SK-N-SH treated with all-trans-retinoic acid at 6 μM for 48 hours (cell line): ENCODE data around the gene STK38L.

Experiments
- ATAC-seq: fragments of 200-7000 bp; cut with Tn5 transposase; 3 replicates; pipeline ENCODE4 v1.9.1; 2020; ENCODE audit warnings: mild to moderate bottlenecking, moderate library complexity
- BACH2 ChIP-seq: fragments of 250-450 bp; sonication (Bioruptor Pico); IDR thresholded peaks from 2 replicates; pipeline ENCODE4 v1.9.0; 2021; ENCODE audit warnings: mild to moderate bottlenecking, borderline replicate concordance
- CREB5 ChIP-seq: fragments of 250-450 bp; sonication (Bioruptor Pico); IDR thresholded peaks from 2 replicates; pipeline ENCODE4 v1.5.1; 2020; ENCODE audit warnings: low read depth, mild to moderate bottlenecking, moderate library complexity
- CSDC2 ChIP-seq: fragments of 250-450 bp; sonication (Bioruptor Pico); IDR thresholded peaks from 2 replicates; pipeline ENCODE4 v1.5.0; 2020; ENCODE audit warnings: mild to moderate bottlenecking, moderate library complexity
- CSRNP3 ChIP-seq: fragments of 250-450 bp; sonication (Bioruptor Pico); IDR thresholded peaks from 2 replicates; pipeline ENCODE4 v1.5.1; 2021; ENCODE audit warnings: mild to moderate bottlenecking, moderate library complexity
- ESRRG ChIP-seq: fragments of 250-450 bp; sonication (Bioruptor Pico); IDR thresholded peaks from 2 replicates; pipeline ENCODE4 v1.6.1; 2021; ENCODE audit warnings: mild to moderate bottlenecking
- GLIS3 ChIP-seq: fragments of 250-450 bp; sonication (Bioruptor Pico); IDR thresholded peaks from 2 replicates; pipeline ENCODE4 v1.5.0; 2020; ENCODE audit warnings: mild to moderate bottlenecking, moderate library complexity
- ISL1 ChIP-seq: fragments of 250-450 bp; sonication (Bioruptor Pico); IDR thresholded peaks from 2 replicates; pipeline ENCODE4 v2.1.2; 2022; ENCODE audit warnings: mild to moderate bottlenecking, moderate library complexity
- PATZ1 ChIP-seq: fragments of 250-450 bp; sonication (Bioruptor Pico); IDR thresholded peaks from 2 replicates; pipeline ENCODE4 v1.8.0; 2020; ENCODE audit warnings: mild to moderate bottlenecking, moderate library complexity, borderline replicate concordance
- POU6F1 ChIP-seq: fragments of 250-450 bp; sonication (Bioruptor Pico); IDR thresholded peaks from 2 replicates; pipeline ENCODE4 v1.8.0; 2021; ENCODE audit warnings: low read depth, mild to moderate bottlenecking, moderate library complexity, borderline replicate concordance
- PPARA ChIP-seq: fragments of 250-450 bp; sonication (Bioruptor Pico); IDR thresholded peaks from 2 replicates; pipeline ENCODE4 v1.5.0; 2020; ENCODE audit warnings: mild to moderate bottlenecking, borderline replicate concordance
- SNAI2 ChIP-seq: fragments of 250-450 bp; sonication (Bioruptor Pico); IDR thresholded peaks from 2 replicates; pipeline ENCODE4 v1.5.0; 2020; ENCODE audit warnings: mild to moderate bottlenecking, moderate library complexity
- TCF4 ChIP-seq: fragments of 250-450 bp; sonication (Bioruptor Pico); IDR thresholded peaks from 2 replicates; pipeline ENCODE4 v1.8.0; 2021; ENCODE audit warnings: mild to moderate bottlenecking, moderate library complexity, borderline replicate concordance
- TOX ChIP-seq: fragments of 250-450 bp; sonication (Bioruptor Pico); IDR thresholded peaks from 2 replicates; pipeline ENCODE4 v1.8.0; 2021; ENCODE audit warnings: mild to moderate bottlenecking, moderate library complexity, borderline replicate concordance
- TSHZ2 ChIP-seq: fragments of 250-450 bp; sonication (Bioruptor Pico); IDR thresholded peaks from 2 replicates; pipeline ENCODE4 v1.5.0; 2020; ENCODE audit warnings: mild to moderate bottlenecking, moderate library complexity
- ZFP3 ChIP-seq: fragments of 250-450 bp; sonication (Bioruptor Pico); IDR thresholded peaks from 2 replicates; pipeline ENCODE4 v1.5.0; 2020; ENCODE audit warnings: mild to moderate bottlenecking, moderate library complexity
- ZFP30 ChIP-seq: fragments of 450-650 bp; formaldehyde crosslinking; IDR thresholded peaks from 2 replicates; pipeline ENCODE4 v1.5.0; 2022; ENCODE audit warnings: mild to moderate bottlenecking, moderate library complexity
- ZNF565 ChIP-seq: fragments of 450-650 bp; formaldehyde crosslinking; conservative IDR thresholded peaks from 2 replicates; pipeline ENCODE4 v1.5.0; 2020; ENCODE audit warnings: low read depth, mild to moderate bottlenecking, moderate library complexity
- ZNF70 ChIP-seq: fragments of 450-650 bp; formaldehyde crosslinking; IDR thresholded peaks from 2 replicates; pipeline ENCODE4 v1.5.0; 2020; ENCODE audit warnings: mild to moderate bottlenecking, moderate library complexity
- ZNF8 ChIP-seq: fragments of 450-650 bp; formaldehyde crosslinking; IDR thresholded peaks from 2 replicates; pipeline ENCODE4 v1.5.0; 2020; ENCODE audit warnings: mild to moderate bottlenecking, moderate library complexity

STK38L gene

GRCh38 chr12:27199638-27200300, 44.3 kb upstream of the STK38L start:
- ATAC-seq: no peak

GRCh38 chr12:27201169-27201568, 42.9 kb upstream of the STK38L start:
- TF ChIP-seq ISL1 (CRISPR knock-in tag): peak; percentile 90
- no peak for TF ChIP-seq CREB5 (CRISPR knock-in tag)
- ATAC-seq: no peak; the same call in 2 of the 3 replicates

More at GRCh38 chr12:27199638-27200300, 44.3 kb upstream of the STK38L start:
- TF ChIP-seq ZNF70 (CRISPR knock-in tag): no peak
- no peak for TF ChIP-seq ZFP30 (CRISPR knock-in tag)
- no peak for TF ChIP-seq ZNF565 (CRISPR knock-in tag)
- no peak for TF ChIP-seq BACH2 (CRISPR knock-in tag)
- TF ChIP-seq PPARA (CRISPR knock-in tag): no peak
- TF ChIP-seq CREB5 (CRISPR knock-in tag): no peak
- no peak for TF ChIP-seq CSDC2 (CRISPR knock-in tag)
- no peak for TF ChIP-seq TCF4 (CRISPR knock-in tag)
- TF ChIP-seq SNAI2 (CRISPR knock-in tag): no peak
- no peak for TF ChIP-seq ZNF8
- TF ChIP-seq PATZ1 (CRISPR knock-in tag): no peak
- no peak for TF ChIP-seq CSRNP3 (CRISPR knock-in tag)
- TF ChIP-seq, all 23 proteins: peak for 0

GRCh38 chr12:27206801-27207502, 37.1 kb upstream of the STK38L start:
- ATAC-seq: no peak
- TF ChIP-seq ZFP3: no peak
- no peak for TF ChIP-seq CREB5 (CRISPR knock-in tag)
- TF ChIP-seq ZNF70 (CRISPR knock-in tag): no peak
- TF ChIP-seq ZNF565 (CRISPR knock-in tag): no peak
- no peak for TF ChIP-seq PATZ1 (CRISPR knock-in tag)
- no peak for TF ChIP-seq TSHZ2
- no peak for TF ChIP-seq CSDC2 (CRISPR knock-in tag)
- TF ChIP-seq TOX (CRISPR knock-in tag): no peak
- TF ChIP-seq GLIS3 (CRISPR knock-in tag): no peak
- TF ChIP-seq ESRRG (CRISPR knock-in tag): no peak
- no peak for TF ChIP-seq TCF4 (CRISPR knock-in tag)
- TF ChIP-seq POU6F1: no peak
- TF ChIP-seq, all 23 proteins: peak for 0
